NK-92 (cell line): ENCODE data around the gene IFNAR1.
"Not testable (repeated sequence)": the region's sequence is repeated elsewhere in the genome, so short reads cannot be mapped to it uniquely, and the experiment has no call there.

Source experiments
- DNase-seq: peaks from one replicate; lab custom pipeline; 2025; ENCODE audit not compliant: unreplicated experiment; lab: John Stamatoyannopoulos, UW

IFNAR1 gene

DNA sequence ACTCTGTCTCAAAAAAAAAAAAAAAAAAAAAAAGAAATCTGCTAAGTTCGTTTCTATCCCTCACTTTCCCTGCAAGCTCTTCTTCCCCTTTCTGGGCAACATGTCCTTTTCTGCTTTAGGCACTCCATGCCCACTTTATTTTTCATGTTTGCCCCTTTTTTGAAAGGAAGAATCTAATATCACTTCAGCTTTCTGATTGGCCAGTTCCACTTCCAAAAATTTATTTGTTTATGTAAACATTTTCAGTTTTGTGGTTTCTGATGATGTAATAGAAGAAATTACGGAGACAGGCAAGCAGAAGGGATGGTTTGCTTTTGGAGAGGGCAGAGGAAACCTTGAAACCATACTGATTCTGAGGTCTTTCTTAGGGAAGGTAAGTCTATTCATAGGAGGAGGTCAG, 15.1 kb downstream of the IFNAR1 start:
- no peak for DNase-seq

DNA sequence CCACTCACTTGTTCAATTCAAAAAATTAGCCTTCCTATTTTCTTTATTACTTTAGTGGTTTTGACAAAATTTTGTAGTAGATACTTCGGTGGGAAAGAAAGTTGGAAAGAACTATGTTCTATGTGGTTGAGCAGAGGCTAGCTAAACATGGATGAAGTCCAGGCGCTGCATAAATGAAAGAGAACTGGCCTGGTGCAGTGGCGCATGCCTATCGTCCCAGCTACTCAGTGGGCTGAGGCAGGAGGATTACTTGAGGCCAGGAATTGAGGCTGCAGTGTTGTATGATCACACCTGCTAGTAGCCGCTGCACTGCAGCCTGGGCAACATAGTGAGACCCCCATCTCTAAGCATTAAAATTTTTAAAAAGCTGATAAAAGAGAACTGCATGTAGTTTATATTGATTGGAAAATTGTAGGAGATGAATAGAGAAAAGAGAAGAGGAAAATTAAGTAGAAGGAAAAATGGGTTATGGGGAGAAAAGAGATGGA, 21.0 kb downstream of the IFNAR1 start:
- no peak for DNase-seq

DNA sequence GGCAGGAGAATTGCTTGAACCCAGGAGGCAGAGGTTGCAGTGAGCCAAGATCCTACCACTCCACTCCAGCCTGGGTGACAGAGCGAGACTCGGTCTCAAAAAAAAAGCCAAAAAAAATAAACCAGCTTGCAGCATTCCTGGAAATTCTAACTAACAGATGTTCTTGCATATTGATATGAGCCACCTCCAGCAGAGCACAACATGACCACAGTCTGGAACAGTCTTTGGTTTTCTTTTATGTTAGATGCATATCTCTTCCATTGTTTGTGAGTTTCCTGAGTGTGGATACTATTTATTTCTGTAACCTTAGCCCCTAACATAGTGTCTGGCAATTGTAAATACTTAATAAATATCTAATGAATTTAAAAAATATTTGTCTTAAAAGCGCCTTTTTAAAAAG, 23.9 kb downstream of the IFNAR1 start:
- DNase-seq, result no peak

DNA sequence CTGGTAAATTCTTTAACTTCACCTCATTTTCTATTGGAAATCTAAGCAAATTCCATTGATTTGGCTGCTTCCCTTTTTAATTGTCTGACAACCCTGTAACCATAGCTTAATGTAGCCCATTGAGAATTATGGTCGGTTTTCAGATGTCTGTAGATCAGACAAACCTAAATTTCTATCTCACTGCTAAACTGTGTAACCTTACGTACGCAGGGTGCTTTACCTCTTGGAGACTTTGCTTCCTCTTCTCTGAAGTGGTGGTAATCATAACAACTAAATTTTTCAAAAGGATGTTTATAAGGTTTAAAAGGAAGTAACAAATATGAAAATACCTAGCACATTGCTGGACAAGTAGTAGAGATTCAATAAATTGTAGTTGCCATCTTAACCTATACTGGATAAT, 25.9 kb downstream of the IFNAR1 start:
- DNase-seq, result no peak

DNA sequence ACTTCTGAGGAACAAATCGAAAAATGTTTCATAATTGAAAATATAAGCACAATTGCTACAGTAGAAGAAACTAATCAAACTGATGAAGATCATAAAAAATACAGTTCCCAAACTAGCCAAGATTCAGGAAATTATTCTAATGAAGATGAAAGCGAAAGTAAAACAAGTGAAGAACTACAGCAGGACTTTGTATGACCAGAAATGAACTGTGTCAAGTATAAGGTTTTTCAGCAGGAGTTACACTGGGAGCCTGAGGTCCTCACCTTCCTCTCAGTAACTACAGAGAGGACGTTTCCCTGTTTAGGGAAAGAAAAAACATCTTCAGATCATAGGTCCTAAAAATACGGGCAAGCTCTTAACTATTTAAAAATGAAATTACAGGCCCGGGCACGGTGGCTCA, 30.6 kb downstream of the IFNAR1 start:
- no peak for DNase-seq

DNA sequence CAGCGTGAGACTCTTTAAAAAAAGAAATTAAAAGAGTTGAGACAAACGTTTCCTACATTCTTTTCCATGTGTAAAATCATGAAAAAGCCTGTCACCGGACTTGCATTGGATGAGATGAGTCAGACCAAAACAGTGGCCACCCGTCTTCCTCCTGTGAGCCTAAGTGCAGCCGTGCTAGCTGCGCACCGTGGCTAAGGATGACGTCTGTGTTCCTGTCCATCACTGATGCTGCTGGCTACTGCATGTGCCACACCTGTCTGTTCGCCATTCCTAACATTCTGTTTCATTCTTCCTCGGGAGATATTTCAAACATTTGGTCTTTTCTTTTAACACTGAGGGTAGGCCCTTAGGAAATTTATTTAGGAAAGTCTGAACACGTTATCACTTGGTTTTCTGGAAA, 31.2 kb downstream of the IFNAR1 start:
- no peak for DNase-seq

DNA sequence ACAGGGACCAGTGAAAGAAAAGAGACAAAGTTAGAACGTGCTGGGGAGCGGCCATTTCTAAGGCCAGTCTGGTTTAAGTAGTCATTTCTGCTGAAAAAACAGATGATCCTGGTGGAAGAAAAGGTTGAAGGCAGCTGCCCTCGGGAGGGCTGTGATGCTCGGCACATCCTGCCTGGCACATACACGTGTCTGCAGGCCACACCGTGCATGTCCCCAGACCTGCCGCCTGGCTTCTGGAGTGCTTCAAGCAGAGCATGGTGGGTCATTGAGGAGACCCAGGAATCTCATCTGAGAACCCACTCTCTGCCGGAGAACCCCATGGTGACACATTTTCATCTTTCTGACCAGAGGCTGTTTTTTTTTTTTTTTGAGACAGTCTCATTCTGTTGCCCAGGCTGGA, 32.4 kb downstream of the IFNAR1 start:
- DNase-seq, result no peak

DNA sequence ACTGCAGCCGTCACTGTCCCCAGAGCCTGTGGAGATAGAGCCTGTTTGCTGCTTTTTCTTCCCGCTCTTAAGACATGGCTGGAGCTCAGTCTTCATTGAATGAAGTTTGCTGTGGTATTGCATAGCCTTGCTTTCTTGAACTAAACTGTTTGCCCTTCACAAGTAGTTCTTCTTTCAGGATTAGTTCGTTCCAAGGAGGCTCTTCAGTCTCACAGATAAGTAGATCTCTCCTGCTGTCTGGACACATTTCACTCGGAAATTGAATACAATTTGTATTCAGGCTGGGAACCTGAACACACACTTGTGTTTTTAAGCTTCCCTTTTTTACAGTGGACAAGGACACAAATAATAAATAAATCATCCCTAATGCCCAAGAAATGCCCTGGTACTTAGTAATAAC, 34.7 kb downstream of the IFNAR1 start:
- DNase-seq, result no peak

DNA sequence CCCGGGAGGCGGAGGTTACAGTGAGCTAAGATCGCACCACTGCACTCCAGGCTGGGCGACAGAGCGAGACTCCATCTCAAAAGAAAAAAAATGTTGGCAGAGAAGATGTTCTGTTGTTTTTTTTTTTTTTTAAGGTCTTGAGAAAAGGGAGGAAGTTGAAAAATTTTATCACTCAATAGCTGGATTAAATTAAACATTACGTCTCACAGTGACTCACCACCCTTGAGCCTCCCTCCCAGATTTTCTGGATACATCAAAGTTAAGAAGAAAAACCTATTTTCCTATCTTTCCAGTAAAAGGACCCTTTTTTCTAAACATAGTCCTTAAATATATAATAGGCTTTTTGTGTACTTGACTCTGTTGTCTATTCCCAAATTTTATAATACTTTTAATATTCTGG, 35.5 kb downstream of the IFNAR1 start:
- DNase-seq, result no peak

DNA sequence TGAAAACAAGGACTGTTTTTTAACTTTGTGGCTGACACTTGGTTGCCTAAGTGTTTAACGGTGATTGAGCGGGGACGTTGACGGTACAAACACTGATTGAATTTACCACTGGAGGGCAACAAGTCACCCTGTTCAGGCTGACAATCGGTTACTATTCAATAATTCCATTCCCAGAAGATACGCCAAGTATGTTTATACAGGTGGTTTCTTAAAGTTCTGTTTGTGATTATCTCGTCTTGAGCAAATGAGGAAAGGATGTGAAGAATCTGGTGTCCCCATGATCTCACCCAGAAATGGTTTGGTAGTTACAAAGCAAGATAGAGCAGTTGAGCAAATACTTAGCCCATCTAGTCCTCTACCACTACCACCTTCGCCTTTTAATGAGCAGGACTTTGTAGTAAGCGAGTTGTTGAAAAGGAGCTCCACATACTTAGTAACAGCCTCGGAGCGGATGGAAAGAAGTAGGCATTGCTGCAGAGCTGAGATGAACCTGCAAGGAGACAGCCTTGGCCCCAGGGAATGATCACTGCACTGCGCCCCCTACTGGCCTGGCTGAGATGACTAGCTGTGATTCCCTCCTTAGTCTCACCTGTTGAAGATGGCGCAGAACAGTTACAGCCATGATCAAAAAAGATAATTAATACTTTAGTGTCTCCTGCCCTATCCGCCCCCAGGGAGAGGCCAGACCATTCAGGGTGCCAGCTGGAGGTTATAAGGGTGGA, 36.3 kb downstream of the IFNAR1 start:
- no peak for DNase-seq

DNA sequence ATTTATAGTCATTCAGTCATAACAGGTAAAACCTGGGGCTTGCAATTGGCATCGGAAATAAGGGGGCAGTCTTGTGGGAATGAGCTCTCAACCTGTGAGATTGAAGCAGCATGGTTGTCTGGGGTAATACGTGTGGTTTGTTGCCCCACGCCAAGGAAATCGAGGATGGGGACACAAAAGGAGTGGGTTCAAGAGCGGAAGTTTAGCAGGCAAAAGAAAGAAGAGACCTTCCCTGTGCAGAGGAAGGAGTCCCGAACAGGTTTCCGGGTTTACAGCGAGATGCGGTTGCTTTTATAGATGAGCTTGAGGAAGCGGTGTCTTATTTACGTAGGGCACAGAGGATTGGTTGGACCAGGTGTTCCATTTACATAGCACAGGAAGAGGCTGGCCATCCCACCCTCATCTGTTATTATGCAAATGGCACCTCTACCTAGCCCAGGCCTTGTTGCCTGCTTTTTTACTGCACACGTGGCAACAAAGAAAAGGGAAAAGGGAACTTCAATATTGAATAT, 37.3 kb downstream of the IFNAR1 start:
- no peak for DNase-seq

DNA sequence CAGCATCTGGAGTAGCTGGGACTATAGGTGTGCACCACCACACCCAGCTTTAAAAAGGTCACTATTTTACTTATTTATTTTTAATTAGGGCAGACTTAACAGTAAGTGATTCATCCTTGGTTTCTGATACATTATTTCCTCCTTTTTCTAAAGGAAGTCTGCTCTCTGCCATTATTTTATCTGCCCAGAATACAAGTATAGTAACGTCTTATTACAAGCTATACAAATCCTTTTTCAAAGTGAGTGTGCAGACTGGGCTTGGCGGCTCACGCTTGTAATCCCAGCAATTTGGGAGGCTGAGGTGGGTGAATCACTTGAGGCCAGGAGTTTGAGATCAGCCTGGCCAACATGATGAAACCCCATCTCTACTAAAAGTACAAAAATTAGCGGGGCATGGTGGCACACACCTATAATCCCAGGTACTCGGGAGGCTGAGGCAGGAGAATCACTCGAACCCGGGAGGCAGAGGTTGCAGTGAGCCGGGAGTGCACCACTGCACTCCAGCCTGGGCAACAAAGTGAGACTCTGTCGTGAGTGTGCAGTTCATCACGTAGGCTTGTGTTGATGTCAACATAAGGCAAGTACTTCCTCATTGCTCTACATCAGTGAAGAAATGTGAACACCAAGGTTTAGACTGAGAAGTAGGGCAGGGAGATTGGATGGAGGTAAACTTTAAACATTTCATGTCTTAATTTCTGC, 39.3 kb downstream of the IFNAR1 start:
- DNase-seq, result not testable (repeated sequence)

DNA sequence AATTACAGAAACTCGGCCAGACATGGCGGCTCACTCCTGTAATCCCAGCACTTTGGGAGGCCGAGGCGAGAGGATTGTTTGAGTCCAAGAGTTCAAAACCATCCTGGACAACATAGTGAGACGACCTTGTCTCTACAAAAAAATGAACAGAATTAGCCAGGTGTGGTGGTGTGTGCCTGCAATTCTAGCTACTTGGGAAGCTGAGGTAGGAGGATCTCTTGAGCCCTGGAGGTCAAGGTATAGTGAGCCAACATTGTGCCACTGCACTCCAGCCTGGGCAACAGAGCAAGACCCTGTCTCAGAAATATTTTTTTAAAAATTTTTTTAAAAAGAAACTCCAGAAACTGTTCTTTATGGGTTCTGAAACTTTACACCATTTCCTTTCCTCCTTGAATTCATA, 40.1 kb downstream of the IFNAR1 start:
- DNase-seq, result no peak

DNA sequence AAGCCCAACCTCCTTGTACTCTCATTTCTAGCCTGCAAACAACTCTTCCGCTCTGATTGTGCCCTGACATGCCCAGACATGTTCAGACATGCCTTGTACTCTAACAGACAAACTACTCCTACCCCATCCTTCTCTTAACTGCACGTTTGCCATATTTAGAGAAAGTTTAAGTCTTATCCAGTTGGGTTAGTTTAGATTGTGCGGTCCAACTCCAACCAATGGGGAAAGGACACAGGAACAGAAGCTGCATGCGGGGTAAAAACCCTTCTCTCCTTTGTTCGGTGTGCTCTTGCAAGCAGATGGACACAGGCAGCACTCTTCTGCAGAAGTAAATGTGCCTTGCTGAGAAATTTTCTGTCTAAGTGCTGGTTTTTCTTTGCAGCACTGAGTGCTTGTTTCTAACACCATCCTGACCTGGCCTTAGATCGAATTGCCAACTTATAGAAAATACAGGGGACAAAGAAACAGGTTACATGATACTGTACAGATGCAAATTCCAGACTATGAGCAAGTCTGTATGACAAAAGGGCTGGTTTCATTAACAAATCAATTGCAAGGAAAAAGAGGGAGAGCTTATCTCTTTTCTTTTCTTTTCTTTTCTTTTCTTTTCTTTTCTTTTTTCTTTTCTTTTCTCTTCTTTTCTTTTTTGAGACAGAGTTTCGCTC, 42.7 kb downstream of the IFNAR1 start:
- no peak for DNase-seq

DNA sequence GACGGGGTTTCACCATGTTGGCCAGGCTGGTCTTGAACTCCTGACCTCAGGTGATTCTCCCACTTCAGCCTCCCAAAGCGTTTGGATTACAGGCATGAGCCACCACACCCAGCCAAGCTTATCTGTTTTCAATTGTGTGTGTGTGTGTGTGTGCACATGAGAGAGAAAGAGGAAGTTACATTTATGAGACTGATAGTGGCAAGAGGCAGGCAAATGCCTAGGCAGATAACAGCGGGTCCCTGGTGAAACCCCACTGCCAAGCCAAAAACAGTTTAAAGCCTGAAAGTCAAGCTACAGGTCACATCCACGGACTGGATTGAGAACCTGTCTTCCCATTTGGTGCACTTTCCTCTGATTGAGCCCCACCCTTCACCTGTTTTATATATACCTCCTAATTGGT, 43.4 kb downstream of the IFNAR1 start:
- DNase-seq, result no peak

DNA sequence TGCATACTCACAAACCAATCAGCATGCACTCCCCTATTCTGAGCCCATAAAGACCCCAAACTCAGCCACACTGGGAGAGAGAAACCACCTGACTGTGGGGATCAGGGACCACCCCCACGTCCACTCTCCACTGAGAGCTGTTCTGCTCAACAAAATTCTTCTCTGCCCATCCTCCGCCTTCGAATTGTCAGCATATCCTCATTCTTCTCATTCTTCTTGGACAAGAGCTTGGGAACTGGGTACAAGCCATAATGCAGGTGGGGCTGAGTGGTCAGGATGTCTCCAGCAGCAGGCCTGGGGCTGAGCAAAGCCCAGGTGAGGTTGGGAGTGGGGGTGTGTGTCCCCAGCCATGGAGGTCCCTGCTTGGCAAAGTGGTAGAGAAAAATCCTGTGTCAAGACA, 43.8 kb downstream of the IFNAR1 start:
- DNase-seq, result no peak

DNA sequence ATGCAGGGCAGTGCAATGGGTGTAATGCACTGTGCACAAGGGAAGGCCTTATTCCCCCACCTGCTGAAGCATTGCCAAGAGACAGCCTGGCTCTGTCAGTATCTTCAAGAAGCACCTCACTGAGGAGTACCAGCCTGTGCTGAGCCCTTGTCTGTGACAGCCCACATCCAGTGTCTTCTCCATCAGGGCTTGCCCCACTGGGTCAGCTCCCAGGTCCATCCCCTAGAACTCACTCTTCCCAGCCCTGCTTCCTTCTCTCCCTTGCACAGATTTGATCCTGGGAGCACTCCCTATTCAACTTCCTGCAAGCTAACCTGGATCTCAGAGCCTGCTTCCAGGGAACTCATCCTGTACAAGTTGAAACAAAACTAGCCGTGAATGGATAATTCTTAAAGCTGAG, 44.8 kb downstream of the IFNAR1 start:
- DNase-seq, result no peak

DNA sequence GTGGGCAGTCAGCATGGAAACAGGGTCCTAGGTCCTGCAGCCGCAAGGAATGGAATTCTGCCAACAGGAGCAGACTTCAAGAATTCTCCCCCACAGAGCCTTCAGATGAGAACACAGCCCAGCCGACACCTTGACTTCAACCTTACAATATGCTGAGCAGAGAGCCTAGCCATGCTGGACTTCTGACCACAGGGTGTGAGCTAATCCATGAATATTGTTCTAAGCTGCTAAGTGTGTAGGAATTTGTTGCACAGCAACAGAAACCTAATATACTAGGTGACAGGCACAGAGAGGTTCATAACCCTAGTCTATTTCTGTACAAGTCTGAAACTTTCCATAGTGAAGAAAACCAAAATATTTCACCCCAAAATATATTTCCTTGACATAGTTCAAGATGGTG, 45.5 kb downstream of the IFNAR1 start:
- DNase-seq, result no peak

DNA sequence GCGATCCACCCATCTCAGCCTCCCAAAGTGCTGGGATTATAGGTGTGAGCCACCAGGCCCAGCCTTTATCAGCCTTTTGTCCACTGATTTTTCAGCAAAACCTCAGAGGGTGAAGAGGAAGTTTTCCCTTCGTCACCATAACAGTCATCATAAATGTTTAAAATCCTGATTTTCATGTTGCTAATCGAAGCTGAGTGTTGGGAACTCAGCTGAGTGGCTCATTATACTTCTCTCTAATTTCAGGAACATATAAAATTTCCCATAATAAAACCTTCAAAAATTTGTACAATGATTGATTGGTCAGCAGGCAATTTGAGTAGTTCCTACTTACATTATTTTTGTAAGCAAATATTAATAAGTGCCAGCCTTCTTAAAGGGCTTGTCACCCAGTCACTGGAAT, 46.6 kb downstream of the IFNAR1 start:
- DNase-seq, result no peak

DNA sequence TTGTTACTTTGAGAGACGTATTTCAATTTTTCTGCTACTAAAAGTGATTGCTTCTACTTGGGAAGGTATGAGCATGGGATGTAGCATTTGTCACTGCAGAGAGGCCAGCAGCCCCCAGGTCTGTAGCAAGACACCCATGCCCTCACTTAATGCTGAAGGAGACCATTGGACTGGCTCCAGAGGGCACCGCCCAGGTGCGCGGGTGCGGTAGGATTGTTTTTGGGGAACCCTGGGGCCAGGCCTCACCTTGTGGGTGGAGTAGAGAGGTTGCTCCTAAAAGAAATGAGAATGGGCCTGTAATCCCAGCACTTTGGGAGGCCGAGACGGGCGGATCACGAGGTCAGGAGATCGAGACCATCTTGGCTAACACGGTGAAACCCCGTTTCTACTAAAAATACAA, 47.8 kb downstream of the IFNAR1 start:
- no peak for DNase-seq

DNA sequence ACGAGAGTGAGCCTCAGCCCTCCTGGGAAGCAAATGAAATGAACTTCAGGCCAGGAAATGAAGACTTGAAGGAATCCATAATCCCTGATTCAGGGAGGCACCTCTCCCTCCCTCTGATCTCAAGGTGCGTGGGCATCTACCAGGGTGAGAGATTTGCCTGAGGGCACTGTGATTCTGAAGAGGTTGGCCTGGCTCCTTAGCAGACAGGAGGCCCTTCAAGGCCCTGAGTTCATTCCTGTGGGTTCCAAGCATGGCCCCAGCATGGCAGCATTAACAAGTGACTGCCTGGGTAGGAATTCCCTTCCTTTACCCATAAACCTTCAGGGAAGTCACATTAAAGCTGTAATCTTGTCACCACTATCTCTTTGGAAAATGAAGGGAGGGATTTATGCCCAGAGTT, 48.7 kb downstream of the IFNAR1 start:
- DNase-seq, result no peak

DNA sequence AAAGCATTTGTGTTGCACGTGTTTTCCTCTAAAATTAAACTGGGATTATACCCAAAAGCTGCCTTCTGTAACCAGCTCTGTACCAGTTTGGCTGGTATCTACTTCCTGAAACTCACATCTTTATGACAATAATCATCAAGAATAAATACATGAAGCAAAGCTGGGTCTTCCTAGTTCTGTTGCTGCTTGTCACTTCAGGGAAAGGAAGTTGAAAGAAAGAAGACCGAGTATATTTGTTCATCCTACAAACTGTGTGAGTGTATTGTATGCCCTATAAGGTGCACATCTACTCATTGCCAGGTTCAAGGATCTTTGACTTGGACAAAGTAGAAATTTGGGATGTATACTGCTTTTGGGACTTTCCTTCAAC, 49.3 kb downstream of the IFNAR1 start:
- no peak for DNase-seq
